ENCODE results near the gene ISYNA1.

ISYNA1 gene

GRCh38 chr19:18431351-18432197 is 6.4 kb downstream of the ISYNA1 start:
- DNase-seq (ENCODE audit: low read depth): no peak

- DNase-seq (ENCODE audit: low read depth): no peak
Measured at GRCh38 chr19:18430417-18431144, 7.4 kb downstream of the ISYNA1 start.

GRCh38 chr19:18429717-18430416 is 8.1 kb downstream of the ISYNA1 start:
- DNase-seq (ENCODE audit: low read depth): no peak

GRCh38 chr19:18428787-18429674 is 8.9 kb downstream of the ISYNA1 start:
- DNase-seq (ENCODE audit: low read depth): peak; percentile 65

- DNase-seq (ENCODE audit: low read depth): no peak
Measured at GRCh38 chr19:18428173-18428786, 9.7 kb downstream of the ISYNA1 start.

- DNase-seq (ENCODE audit: low read depth): no peak
Measured at GRCh38 chr19:18427743-18428113, 10.2 kb downstream of the ISYNA1 start.

GRCh38 chr19:18427080-18427742 is 10.7 kb downstream of the ISYNA1 start:
- no peak for DNase-seq (ENCODE audit: low read depth)

- DNase-seq (ENCODE audit: low read depth): no peak
Measured at GRCh38 chr19:18426416-18426767, 11.5 kb downstream of the ISYNA1 start.

GRCh38 chr19:18425515-18426415 is 12.2 kb downstream of the ISYNA1 start:
- no peak for DNase-seq (ENCODE audit: low read depth)

GRCh38 chr19:18424890-18425514 is 12.9 kb downstream of the ISYNA1 start:
- DNase-seq (ENCODE audit: low read depth): no peak

- DNase-seq (ENCODE audit: low read depth): no peak
Measured at GRCh38 chr19:18424122-18424889, 13.6 kb downstream of the ISYNA1 start.

- DNase-seq (ENCODE audit: low read depth): no peak
Measured at GRCh38 chr19:18423258-18424020, 14.5 kb downstream of the ISYNA1 start.

- DNase-seq (ENCODE audit: low read depth): no peak
Measured at GRCh38 chr19:18422530-18423191, 15.3 kb downstream of the ISYNA1 start.

- no peak for DNase-seq (ENCODE audit: low read depth)
Measured at GRCh38 chr19:18421371-18421959, 16.5 kb downstream of the ISYNA1 start.

GRCh38 chr19:18420930-18421329 is 17.0 kb downstream of the ISYNA1 start:
- no peak for DNase-seq (ENCODE audit: low read depth)

GRCh38 chr19:18419699-18420460 is 18.1 kb downstream of the ISYNA1 start:
- no peak for DNase-seq (ENCODE audit: low read depth)
